Measurements from ENCODE around the gene CACFD1.

The CACFD1 gene

DNA sequence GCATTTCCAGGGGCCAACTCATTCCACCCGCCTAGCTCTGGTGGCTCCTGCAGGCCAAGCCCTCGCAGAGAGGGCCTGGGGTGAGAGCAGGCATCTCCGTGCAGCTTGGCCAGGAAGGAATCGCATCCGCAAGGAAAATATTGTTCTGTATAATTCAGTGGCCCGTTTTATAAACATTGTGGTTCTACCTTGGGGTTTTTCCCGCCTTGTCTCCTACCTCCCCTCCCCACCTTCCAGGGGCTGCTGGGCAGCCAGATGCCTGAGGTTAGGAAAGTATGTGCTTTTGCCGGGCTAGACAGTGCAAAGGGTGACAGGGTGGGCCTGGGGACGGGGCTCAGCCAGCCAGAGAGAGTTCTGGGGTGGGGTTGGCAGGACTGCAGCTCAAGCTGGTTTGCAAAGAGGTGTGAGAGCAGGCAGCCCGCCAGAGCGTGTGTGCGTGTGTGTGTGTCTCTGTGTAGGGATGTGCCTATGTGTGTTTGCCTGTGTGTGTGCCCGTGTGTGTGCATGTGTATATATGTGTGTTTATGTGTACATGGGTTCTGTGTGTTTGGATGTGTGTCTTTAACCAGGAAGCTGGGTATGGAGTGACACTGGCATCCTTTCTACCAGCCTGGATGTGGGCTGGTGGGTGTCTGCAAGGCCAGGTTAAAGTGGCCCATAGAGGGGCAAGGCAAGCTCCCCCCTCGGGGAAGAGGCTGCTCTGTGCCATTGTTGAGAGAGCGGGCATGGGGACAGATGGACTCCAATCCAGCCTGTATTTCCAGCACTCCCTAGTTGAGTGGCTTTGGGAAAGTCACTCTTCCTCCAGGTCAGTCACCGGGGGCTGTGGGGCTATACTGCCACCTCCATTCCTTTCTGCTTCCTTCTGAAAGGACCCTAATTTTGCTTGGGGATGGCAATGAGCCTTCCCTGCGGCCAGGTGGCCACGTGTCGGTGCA, 29.7 kb downstream of the CACFD1 start:
- Histone ChIP-seq H3K9me3 (ENCODE audit: insufficient read depth, low read depth, low read length) (no peaks in the 10 kb centered on the region), H3K18ac (ENCODE audit: low read length) (no peak overlapping the region), H3K4ac (ENCODE audit: low read depth, low read length) (no peak overlapping the region), H3K4me3 (ENCODE audit: low read depth, low read length) (no peak overlapping the region), H3K4me1 (ENCODE audit: control insufficient read depth in 1 of 2, insufficient read depth in 2 of 2, low read length in 2 of 2) (peaks cover 0 to 7% of the 10 kb centered on the region in 2 experiments), H3K36me3 (ENCODE audit: control insufficient read depth in 1 of 2, insufficient read depth in 2 of 2, low read length in 2 of 2) (no peaks in the 10 kb centered on the region), H3K79me2 (ENCODE audit: control insufficient read depth, insufficient read depth, low read length, poor library complexity) (no peaks in the 10 kb centered on the region), H3K4me2 (ENCODE audit: low read length) (no peak overlapping the region), H3K14ac (ENCODE audit: low read length) (no peak overlapping the region), H2BK12ac (ENCODE audit: low read length) (no peak overlapping the region), H4K12ac (ENCODE audit: low read depth, low read length) (no peak overlapping the region), H4K8ac (ENCODE audit: low read depth, low read length) (no peak overlapping the region), H3K23ac (ENCODE audit: low read length) (no peak overlapping the region), H3K27ac (ENCODE audit: low read depth, low read length) (no peak overlapping the region), H2BK120ac (ENCODE audit: insufficient read depth, low read length, poor library complexity) (no peak overlapping the region), H3K79me1 (ENCODE audit: low read length) (no peaks in the 10 kb centered on the region), H2AFZ (ENCODE audit: insufficient read depth, low read length, poor library complexity) (no peak overlapping the region), H3K9ac (ENCODE audit: low read length) (no peak overlapping the region), H3K27me3 (ENCODE audit: insufficient read depth, low read length) (no peaks in the 10 kb centered on the region), H2AK5ac (ENCODE audit: low read length) (no peak overlapping the region), H2BK5ac (ENCODE audit: low read depth, low read length, poor library complexity) (no peak overlapping the region), H4K91ac (ENCODE audit: low read depth, low read length) (no peak overlapping the region)
- WGBS (ENCODE audit: extremely low coverage, insufficient coverage, insufficient read length): no CpG with 5 or more reads among the region's 19 CpGs
- no peak for DNase-seq

DNA sequence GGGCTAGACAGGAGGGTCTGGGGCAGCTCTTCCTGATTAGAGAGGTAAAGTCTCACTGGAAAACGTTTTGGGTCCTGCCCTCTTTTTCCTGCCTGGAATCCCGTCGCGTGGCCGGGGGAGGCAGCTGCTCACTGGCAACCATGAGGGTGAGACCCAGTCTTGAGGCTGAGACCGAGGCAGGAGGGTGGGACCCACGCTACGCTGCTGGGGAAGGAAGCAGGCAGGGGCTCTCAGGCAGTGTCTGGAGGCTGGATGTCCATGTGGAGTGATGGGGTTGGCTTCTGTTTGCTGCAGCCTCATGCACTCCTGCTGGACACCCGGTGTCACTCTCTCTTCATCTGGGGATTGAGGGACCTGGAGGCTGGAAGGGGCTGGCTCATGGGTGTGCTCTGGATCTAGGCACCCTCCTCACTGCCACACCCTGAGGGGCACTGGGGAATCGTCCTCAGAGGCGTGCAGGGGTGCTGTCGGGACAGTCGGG, 30.5 kb downstream of the CACFD1 start:
- Histone ChIP-seq H3K14ac (ENCODE audit: low read length) (no peak overlapping the region), H2BK120ac (ENCODE audit: insufficient read depth, low read length, poor library complexity) (no peak overlapping the region), H3K79me1 (ENCODE audit: low read length) (no peaks in the 10 kb centered on the region), H2BK12ac (ENCODE audit: low read length) (no peak overlapping the region), H2AFZ (ENCODE audit: insufficient read depth, low read length, poor library complexity) (no peak overlapping the region), H4K91ac (ENCODE audit: low read depth, low read length) (no peak overlapping the region), H3K9ac (ENCODE audit: low read length) (no peak overlapping the region), H4K8ac (ENCODE audit: low read depth, low read length) (no peak overlapping the region), H3K4me2 (ENCODE audit: low read length) (no peak overlapping the region), H3K36me3 (ENCODE audit: control insufficient read depth in 1 of 2, insufficient read depth in 2 of 2, low read length in 2 of 2) (no peaks in the 10 kb centered on the region), H3K4me1 (ENCODE audit: control insufficient read depth in 1 of 2, insufficient read depth in 2 of 2, low read length in 2 of 2) (peaks cover 0 to under 1% of the 10 kb centered on the region in 2 experiments), H3K27ac (ENCODE audit: low read depth, low read length) (no peak overlapping the region), H4K12ac (ENCODE audit: low read depth, low read length) (no peak overlapping the region), H3K79me2 (ENCODE audit: control insufficient read depth, insufficient read depth, low read length, poor library complexity) (no peaks in the 10 kb centered on the region), H3K9me3 (ENCODE audit: insufficient read depth, low read depth, low read length) (no peaks in the 10 kb centered on the region), H3K4ac (ENCODE audit: low read depth, low read length) (no peak overlapping the region), H3K27me3 (ENCODE audit: insufficient read depth, low read length) (no peaks in the 10 kb centered on the region), H3K18ac (ENCODE audit: low read length) (no peak overlapping the region), H3K23ac (ENCODE audit: low read length) (no peak overlapping the region), H2BK5ac (ENCODE audit: low read depth, low read length, poor library complexity) (no peak overlapping the region), H3K4me3 (ENCODE audit: low read depth, low read length) (no peak overlapping the region), H2AK5ac (ENCODE audit: low read length) (no peak overlapping the region)
- no peak for DNase-seq
- no CpG with 5 or more reads among the region's 13 CpGs for WGBS (ENCODE audit: extremely low coverage, insufficient coverage, insufficient read length)

- H4K12ac ChIP-seq (ENCODE audit: low read depth, low read length): no peak overlapping the region
- no peak overlapping the region for H3K4me3 ChIP-seq (ENCODE audit: low read depth, low read length)
- no peaks in the 10 kb centered on the region for H3K27me3 ChIP-seq (ENCODE audit: insufficient read depth, low read length)
- no peak overlapping the region for H3K27ac ChIP-seq (ENCODE audit: low read depth, low read length)
- peaks cover 0 to 3% of the 10 kb centered on the region in 2 experiments for H3K4me1 ChIP-seq (ENCODE audit: control insufficient read depth in 1 of 2, insufficient read depth in 2 of 2, low read length in 2 of 2)
- H2BK12ac ChIP-seq (ENCODE audit: low read length): no peak overlapping the region
- no peak overlapping the region for H3K14ac ChIP-seq (ENCODE audit: low read length)
- H3K9me3 ChIP-seq (ENCODE audit: insufficient read depth, low read depth, low read length): peaks cover 7% of the 10 kb centered on the region
- no peak overlapping the region for H2BK120ac ChIP-seq (ENCODE audit: insufficient read depth, low read length, poor library complexity)
- no peak overlapping the region for H2BK5ac ChIP-seq (ENCODE audit: low read depth, low read length, poor library complexity)
- H3K4ac ChIP-seq (ENCODE audit: low read depth, low read length): no peak overlapping the region
- no peak overlapping the region for H2AK5ac ChIP-seq (ENCODE audit: low read length)
- no peaks in the 10 kb centered on the region for H3K79me2 ChIP-seq (ENCODE audit: control insufficient read depth, insufficient read depth, low read length, poor library complexity)
- no peak overlapping the region for H4K91ac ChIP-seq (ENCODE audit: low read depth, low read length)
- H4K8ac ChIP-seq (ENCODE audit: low read depth, low read length): no peak overlapping the region
- H3K9ac ChIP-seq (ENCODE audit: low read length): no peak overlapping the region
- no peaks in the 10 kb centered on the region for H3K79me1 ChIP-seq (ENCODE audit: low read length)
- DNase-seq: no peak
- H3K23ac ChIP-seq (ENCODE audit: low read length): no peak overlapping the region
- no peak overlapping the region for H3K4me2 ChIP-seq (ENCODE audit: low read length)
- H2AFZ ChIP-seq (ENCODE audit: insufficient read depth, low read length, poor library complexity): no peak overlapping the region
- no CpG with 5 or more reads among the region's 12 CpGs for WGBS (ENCODE audit: extremely low coverage, insufficient coverage, insufficient read length)
- H3K18ac ChIP-seq (ENCODE audit: low read length): no peak overlapping the region
- no peaks in the 10 kb centered on the region for H3K36me3 ChIP-seq (ENCODE audit: control insufficient read depth in 1 of 2, insufficient read depth in 2 of 2, low read length in 2 of 2)
These were observed 31.3 kb downstream of the CACFD1 start for GRCh38 chr9:133490865-133491655.

DNA sequence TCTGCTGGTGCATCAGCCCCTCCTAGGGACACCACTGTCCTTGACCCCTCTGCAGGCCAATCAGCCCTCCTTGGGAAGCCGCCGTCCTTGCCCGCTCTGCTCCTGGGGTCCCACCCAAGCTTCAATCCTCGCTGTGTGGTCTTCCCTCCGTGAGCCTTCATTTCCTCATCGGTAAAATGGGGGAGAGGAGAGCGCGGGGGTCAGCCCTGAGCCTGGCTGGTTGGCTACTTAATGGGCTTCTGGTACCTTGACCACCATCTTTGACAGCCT, 31.8 kb downstream of the CACFD1 start:
- Histone ChIP-seq H3K79me1 (ENCODE audit: low read length) (no peaks in the 10 kb centered on the region), H3K27me3 (ENCODE audit: insufficient read depth, low read length) (no peaks in the 10 kb centered on the region), H3K9me3 (ENCODE audit: insufficient read depth, low read depth, low read length) (peaks cover 9% of the 10 kb centered on the region), H3K4me3 (ENCODE audit: low read depth, low read length) (no peak overlapping the region), H3K79me2 (ENCODE audit: control insufficient read depth, insufficient read depth, low read length, poor library complexity) (no peaks in the 10 kb centered on the region), H3K9ac (ENCODE audit: low read length) (no peak overlapping the region), H3K4ac (ENCODE audit: low read depth, low read length) (no peak overlapping the region), H2AK5ac (ENCODE audit: low read length) (no peak overlapping the region), H2BK12ac (ENCODE audit: low read length) (no peak overlapping the region), H2AFZ (ENCODE audit: insufficient read depth, low read length, poor library complexity) (no peak overlapping the region), H3K4me2 (ENCODE audit: low read length) (no peak overlapping the region), H3K4me1 (ENCODE audit: control insufficient read depth in 1 of 2, insufficient read depth in 2 of 2, low read length in 2 of 2) (peaks cover 0 to 3% of the 10 kb centered on the region in 2 experiments), H3K14ac (ENCODE audit: low read length) (no peak overlapping the region), H3K36me3 (ENCODE audit: control insufficient read depth in 1 of 2, insufficient read depth in 2 of 2, low read length in 2 of 2) (no peaks in the 10 kb centered on the region), H3K27ac (ENCODE audit: low read depth, low read length) (no peak overlapping the region), H4K12ac (ENCODE audit: low read depth, low read length) (no peak overlapping the region), H2BK120ac (ENCODE audit: insufficient read depth, low read length, poor library complexity) (no peak overlapping the region), H2BK5ac (ENCODE audit: low read depth, low read length, poor library complexity) (no peak overlapping the region), H3K23ac (ENCODE audit: low read length) (no peak overlapping the region), H3K18ac (ENCODE audit: low read length) (no peak overlapping the region), H4K91ac (ENCODE audit: low read depth, low read length) (no peak overlapping the region), H4K8ac (ENCODE audit: low read depth, low read length) (no peak overlapping the region)
- DNase-seq: no peak
- no CpG with 5 or more reads among the region's 8 CpGs for WGBS (ENCODE audit: extremely low coverage, insufficient coverage, insufficient read length)
